K562 (cell line): ENCODE results near the gene TTC9C. TPM values are rescaled to one million over a fixed set of nuclear protein-coding genes. Genes with fewer than 3 reads are reported as not detected.

ENCODE experiments used
- ATF7 ChIP-seq: fragments of 450-650 bp; IDR thresholded peaks from 2 replicates; pipeline ENCODE4 v1.7.1; 2014; ENCODE audit warnings: mild to moderate bottlenecking, moderate library complexity
- BCLAF1 ChIP-seq, 2 experiments: fragments of 450-650 bp in 1 of 2; IDR thresholded peaks; 2 replicates each; pipeline ENCODE4 v1.6.1; 2011 to 2017; ENCODE audit warnings: low read depth in 2 of 2, antibody characterized with exemption in 1 of 2, borderline replicate concordance in 1 of 2, low read length in 1 of 2, mild to moderate bottlenecking in 1 of 2, mixed read lengths in 1 of 2; ENCODE audit not compliant: control insufficient read depth in 1 of 2
- JUND ChIP-seq, 2 experiments: IDR thresholded peaks; 2 replicates in 1 of 2; 3 replicates in 1 of 2; pipeline ENCODE4 v1.6.1; 2011; ENCODE audit warnings: borderline replicate concordance in 2 of 2, low read depth in 2 of 2, low read length in 2 of 2, improper control_type of control experiment in 1 of 2, missing biosample characterization in 1 of 2, missing genetic modification characterization in 1 of 2, missing genetic modification reagents in 1 of 2
- ZNF740 ChIP-seq, 3 experiments: fragments of 200-800 bp in 1 of 3; sonication (Bioruptor generic) in 1 of 3; sonication (generic) in 1 of 3; formaldehyde crosslinking in 1 of 3; IDR thresholded peaks; 2 replicates each; pipeline versions ENCODE4 v1.6.1 to v1.8.0; 2016 to 2022; ENCODE audit warnings: mild to moderate bottlenecking in 2 of 3, missing compliant biosample characterization in 2 of 3, missing genetic modification characterization in 2 of 3, missing genetic modification reagents in 1 of 3
- polyA plus RNA-seq, 8 experiments: library from polyadenylated mRNA; depleted of rRNA in 4 of 8; stranded (reverse) in 5 of 8; unstranded in 3 of 8; fragments of >200 nt; fragmentation: Nextera tagmentation in 2 of 8; fragmentation: Illumina TruSeq in 1 of 8; extraction: Ambion mirVana in 2 of 8; extraction: Trizol in 1 of 8; gene quantifications; 2 replicates each; pipeline versions ENCODE4 v1.2.1 to v1.2.3, GENCODE V29; 2011 to 2014; ENCODE audit warnings: inconsistent platforms in 1 of 8, missing spikeins in 1 of 8
- total RNA-seq, 7 experiments: library from RNA; depleted of rRNA in 6 of 7; stranded (reverse); fragments of >200 nt in 6 of 7; fragmentation: Illumina TruSeq in 2 of 7; extraction: Trizol in 2 of 7; gene quantifications; 2 replicates each; pipeline versions ENCODE4 v1.2.1 to v1.2.3, GENCODE V29; 2011 to 2021; ENCODE audit warnings: low replicate concordance in 1 of 7

Gene TTC9C
- total and polyA plus RNA-seq, 9 of the 15 experiments (the other 6 are each of a cell fraction or from before 2014, with no cell fraction given), result 32.8 to 59.0 (median 37.1) TPM

DNA sequence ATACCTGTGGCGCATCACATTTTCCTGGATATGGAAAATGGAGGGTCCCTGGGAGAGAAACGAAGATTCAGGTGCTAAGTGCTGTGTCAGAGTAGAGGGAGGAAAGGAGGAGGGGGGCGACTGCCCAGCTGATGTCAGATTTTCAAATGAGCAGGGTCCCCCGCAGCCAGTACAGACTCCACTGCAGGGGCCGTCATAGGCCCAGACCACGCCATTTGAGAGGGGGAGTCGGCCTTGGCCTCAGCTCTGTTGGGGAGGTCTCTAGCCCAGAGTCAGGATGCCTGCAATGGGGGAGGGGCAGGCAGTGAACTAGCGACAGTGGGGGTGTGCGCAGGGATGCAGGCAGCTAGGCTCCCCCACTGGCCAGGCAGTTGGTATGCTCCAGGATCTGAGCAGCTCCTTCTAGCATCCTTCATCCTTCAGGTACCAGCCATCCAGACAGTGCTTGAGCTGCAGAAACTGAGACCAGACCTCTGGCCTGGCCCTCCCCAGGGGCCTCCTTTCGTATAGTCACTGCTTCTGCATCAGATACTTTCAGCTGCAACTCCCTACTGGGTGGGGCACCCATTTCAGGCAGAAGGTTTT is 20.9 kb upstream of the TTC9C start, which contains the start of the genes BSCL2 and GNG3 (continued):
- TF ChIP-seq BCLAF1 (IDR thresholded peaks at IDR 0.05; ENCODE audit: borderline replicate concordance in 1 of 2, control insufficient read depth in 1 of 2, low read depth in 2 of 2, low read length in 1 of 2), result peak in 1 of 2 experiments; percentile 78; a peak in 2 of 4 replicates
- peak; percentile 82 for TF ChIP-seq ZNF740 (CRISPR knock-in tag; IDR thresholded peaks at IDR 0.05)
- no peak for TF ChIP-seq ZNF740 (tag; IDR thresholded peaks at IDR 0.05)
- peak; percentile 88 for TF ChIP-seq JUND (IDR thresholded peaks at IDR 0.05; ENCODE audit: borderline replicate concordance, low read depth, low read length)
- TF ChIP-seq JUND (tag; IDR thresholded peaks at IDR 0.05; ENCODE audit: borderline replicate concordance, low read depth, low read length), result no peak
- peak; percentile 96 for TF ChIP-seq ATF7
